ENCODE results near the gene FLT4.

GRCh38 chr5:180618829-180619562, 30.4 kb downstream of the FLT4 start:
- TF ChIP-seq, protein P1, sequence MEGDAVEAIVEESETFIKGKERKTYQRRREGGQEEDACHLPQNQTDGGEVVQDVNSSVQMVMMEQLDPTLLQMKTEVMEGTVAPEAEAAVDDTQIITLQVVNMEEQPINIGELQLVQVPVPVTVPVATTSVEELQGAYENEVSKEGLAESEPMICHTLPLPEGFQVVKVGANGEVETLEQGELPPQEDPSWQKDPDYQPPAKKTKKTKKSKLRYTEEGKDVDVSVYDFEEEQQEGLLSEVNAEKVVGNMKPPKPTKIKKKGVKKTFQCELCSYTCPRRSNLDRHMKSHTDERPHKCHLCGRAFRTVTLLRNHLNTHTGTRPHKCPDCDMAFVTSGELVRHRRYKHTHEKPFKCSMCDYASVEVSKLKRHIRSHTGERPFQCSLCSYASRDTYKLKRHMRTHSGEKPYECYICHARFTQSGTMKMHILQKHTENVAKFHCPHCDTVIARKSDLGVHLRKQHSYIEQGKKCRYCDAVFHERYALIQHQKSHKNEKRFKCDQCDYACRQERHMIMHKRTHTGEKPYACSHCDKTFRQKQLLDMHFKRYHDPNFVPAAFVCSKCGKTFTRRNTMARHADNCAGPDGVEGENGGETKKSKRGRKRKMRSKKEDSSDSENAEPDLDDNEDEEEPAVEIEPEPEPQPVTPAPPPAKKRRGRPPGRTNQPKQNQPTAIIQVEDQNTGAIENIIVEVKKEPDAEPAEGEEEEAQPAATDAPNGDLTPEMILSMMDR (conservative IDR thresholded peaks at IDR 0.05 in 1 of 2, IDR thresholded peaks at IDR 0.05 in 1 of 2; ENCODE audit: low read depth in 1 of 2, low read length in 2 of 2) = peak in 1 of 2 donors; percentile 40
- no peak for TF ChIP-seq EZH2 (IDR thresholded peaks at IDR 0.05; ENCODE audit: low read length, missing control alignments)
